HL-60 (cell line): ENCODE data around the gene NAPB.

ENCODE experiments used
- DNase-seq, 2 experiments: peaks; one replicate each; pipeline ENCODE4 v3.0.0-alpha.2; 2010 to 2020; ENCODE audit warnings: low read depth in 1 of 2, low spot score in 1 of 2
- H3K27ac ChIP-seq: fragments of 250-450 bp; sonication (Bioruptor Pico); replicated peaks from 2 replicates; pipeline ENCODE4 v1.5.1; 2020; ENCODE audit warnings: mild to moderate bottlenecking, moderate library complexity
- H3K27me3 ChIP-seq: fragments of 250-450 bp; sonication (Bioruptor Pico); 2 replicates; pipeline ENCODE4 v1.5.1; 2021; ENCODE audit warnings: mild to moderate bottlenecking, moderate library complexity; ENCODE audit not compliant: insufficient read depth, poor library complexity, severe bottlenecking
- H3K4me3 ChIP-seq: replicated peaks from 2 replicates; pipeline ENCODE4 v1.5.1; 2011; ENCODE audit warnings: mild to moderate bottlenecking, control low read depth, low read length; ENCODE audit not compliant: insufficient read depth
- CTCF ChIP-seq: IDR thresholded peaks from one replicate; pipeline ENCODE4 v1.5.1; 2011; ENCODE audit warnings: low read length, control low read depth, inconsistent platforms; ENCODE audit not compliant: insufficient read depth
- GABPA ChIP-seq: IDR thresholded peaks from 2 replicates; pipeline ENCODE4 v1.6.1; 2012; ENCODE audit warnings: low read depth
- POLR2AphosphoS5 ChIP-seq: IDR thresholded peaks from 2 replicates; pipeline ENCODE4 v1.6.1; 2012; ENCODE audit warnings: low read depth
- SPI1 ChIP-seq: IDR thresholded peaks from 2 replicates; pipeline ENCODE4 v1.6.1; 2012; ENCODE audit warnings: low read depth, mild to moderate bottlenecking, borderline replicate concordance
- TF ChIP-seq, protein P1 (sequence below): IDR thresholded peaks from 2 replicates; pipeline ENCODE4 v1.6.1; 2012; ENCODE audit warnings: low read depth; ENCODE audit not compliant: insufficient replicate concordance

The NAPB gene

GRCh38 chr20:23396950-23397627, 24.2 kb downstream of the NAPB start:
- Histone ChIP-seq H3K4me3 (no peak overlapping the region), H3K27ac (no peak overlapping the region), H3K27me3 (no peaks in the 10 kb centered on the region)
- TF ChIP-seq, protein P1, sequence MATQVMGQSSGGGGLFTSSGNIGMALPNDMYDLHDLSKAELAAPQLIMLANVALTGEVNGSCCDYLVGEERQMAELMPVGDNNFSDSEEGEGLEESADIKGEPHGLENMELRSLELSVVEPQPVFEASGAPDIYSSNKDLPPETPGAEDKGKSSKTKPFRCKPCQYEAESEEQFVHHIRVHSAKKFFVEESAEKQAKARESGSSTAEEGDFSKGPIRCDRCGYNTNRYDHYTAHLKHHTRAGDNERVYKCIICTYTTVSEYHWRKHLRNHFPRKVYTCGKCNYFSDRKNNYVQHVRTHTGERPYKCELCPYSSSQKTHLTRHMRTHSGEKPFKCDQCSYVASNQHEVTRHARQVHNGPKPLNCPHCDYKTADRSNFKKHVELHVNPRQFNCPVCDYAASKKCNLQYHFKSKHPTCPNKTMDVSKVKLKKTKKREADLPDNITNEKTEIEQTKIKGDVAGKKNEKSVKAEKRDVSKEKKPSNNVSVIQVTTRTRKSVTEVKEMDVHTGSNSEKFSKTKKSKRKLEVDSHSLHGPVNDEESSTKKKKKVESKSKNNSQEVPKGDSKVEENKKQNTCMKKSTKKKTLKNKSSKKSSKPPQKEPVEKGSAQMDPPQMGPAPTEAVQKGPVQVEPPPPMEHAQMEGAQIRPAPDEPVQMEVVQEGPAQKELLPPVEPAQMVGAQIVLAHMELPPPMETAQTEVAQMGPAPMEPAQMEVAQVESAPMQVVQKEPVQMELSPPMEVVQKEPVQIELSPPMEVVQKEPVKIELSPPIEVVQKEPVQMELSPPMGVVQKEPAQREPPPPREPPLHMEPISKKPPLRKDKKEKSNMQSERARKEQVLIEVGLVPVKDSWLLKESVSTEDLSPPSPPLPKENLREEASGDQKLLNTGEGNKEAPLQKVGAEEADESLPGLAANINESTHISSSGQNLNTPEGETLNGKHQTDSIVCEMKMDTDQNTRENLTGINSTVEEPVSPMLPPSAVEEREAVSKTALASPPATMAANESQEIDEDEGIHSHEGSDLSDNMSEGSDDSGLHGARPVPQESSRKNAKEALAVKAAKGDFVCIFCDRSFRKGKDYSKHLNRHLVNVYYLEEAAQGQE: no peak
- TF ChIP-seq SPI1 (no peak), CTCF (no peak), POLR2AphosphoS5 (no peak), GABPA (no peak)
- DNase-seq: no peak

GRCh38 chr20:23393996-23394775, 27.1 kb downstream of the NAPB start:
- TF ChIP-seq CTCF: no peak
- TF ChIP-seq, protein P1: no peak
- TF ChIP-seq GABPA: no peak
- no peak for TF ChIP-seq SPI1
- H3K27me3 ChIP-seq: no peaks in the 10 kb centered on the region
- no peak overlapping the region for H3K4me3 ChIP-seq
- H3K27ac ChIP-seq: no peak overlapping the region
- DNase-seq: no peak

- Histone ChIP-seq H3K27me3 (no peaks in the 10 kb centered on the region), H3K27ac (no peak overlapping the region), H3K4me3 (no peak overlapping the region)
- TF ChIP-seq CTCF (no peak), GABPA (no peak), SPI1 (no peak), POLR2AphosphoS5 (no peak)
- TF ChIP-seq, protein P1: no peak
- DNase-seq: no peak
Observed at GRCh38 chr20:23391707-23392310, 29.5 kb downstream of the NAPB start.
